Measurements from ENCODE around the gene EVX2. TPM values are rescaled to one million over a fixed set of nuclear protein-coding genes. Genes with fewer than 3 reads are reported as not detected.

The EVX2 gene
- total and polyA plus RNA-seq, 9 of the 15 experiments (the other 6 are each of a cell fraction or from before 2014, with no cell fraction given) = not detected

DNA sequence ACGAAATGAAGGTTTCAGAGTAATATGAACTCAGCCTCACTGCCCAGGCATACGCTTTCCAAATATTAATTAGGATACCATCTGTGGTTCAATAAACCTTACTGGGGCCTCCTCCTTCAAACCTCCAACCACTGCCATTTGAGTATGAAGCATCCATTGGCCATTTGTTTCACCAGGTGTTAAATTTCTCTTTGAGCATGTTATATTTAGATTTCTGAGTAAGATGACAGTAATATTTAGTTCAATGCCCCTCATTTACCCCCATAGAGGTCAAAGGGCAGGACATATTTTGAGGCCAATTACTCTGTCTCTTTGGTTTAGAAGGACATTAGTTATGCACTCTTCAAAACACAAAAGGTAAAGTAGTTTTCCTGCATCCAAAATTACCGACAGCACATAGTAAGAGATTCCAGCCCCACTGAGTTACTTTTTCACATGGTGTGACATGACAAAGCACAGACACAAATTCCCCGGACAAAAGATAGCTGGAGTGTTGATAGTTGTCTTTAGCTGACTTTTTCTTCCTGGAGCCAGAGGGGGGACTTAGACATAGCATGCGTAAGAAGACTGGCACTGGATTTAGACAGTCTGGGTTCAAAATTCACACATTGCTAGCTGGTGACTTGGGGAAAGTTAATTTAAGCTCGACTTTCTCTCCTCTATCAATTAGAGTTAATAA is 48.6 kb downstream of the EVX2 start:
- Histone ChIP-seq H3K27ac (ENCODE audit: extremely low read depth, low read depth, low read length) (no peak overlapping the region), H2AFZ (ENCODE audit: low read depth, low read length) (no peak overlapping the region), H3K9me3 (replicated peaks; ENCODE audit: control insufficient read depth, insufficient read depth, low read depth, low read length) (no peaks in the 10 kb centered on the region), H3K9ac (ENCODE audit: insufficient read depth in 1 of 2, low read depth in 2 of 2, low read length in 2 of 2) (no peak overlapping the region), H3K4me2 (ENCODE audit: insufficient read depth, low read length) (no peak overlapping the region), H3K27me3 (ENCODE audit: control insufficient read depth in 2 of 2, insufficient read depth in 2 of 2, low read length in 2 of 2) (0 out of 5 replicates have a peak, but pooled peaks cover 0 to 3% of the 10 kb centered on the region in 2 experiments), H3K4me3 (no peak overlapping the region), H3K9me1 (ENCODE audit: control insufficient read depth, insufficient read depth, low read length) (no peaks in the 10 kb centered on the region), H3K4me1 (replicated peaks in 1 of 2; ENCODE audit: control insufficient read depth in 2 of 2, insufficient read depth in 2 of 2, low read length in 2 of 2) (no peaks in the 10 kb centered on the region), H3K79me2 (ENCODE audit: control insufficient read depth, insufficient read depth, low read length) (no peaks in the 10 kb centered on the region), H3K36me3 (ENCODE audit: control insufficient read depth, insufficient read depth, low read length) (no peaks in the 10 kb centered on the region), H4K20me1 (replicated peaks; ENCODE audit: control insufficient read depth, insufficient read depth, low read length) (no peaks in the 10 kb centered on the region)
- DNase-seq (ENCODE audit: extremely low read depth in 1 of 4, low spot score in 3 of 4) (no peak), ATAC-seq (no peak), FAIRE-seq (no peak)
- 11% methylated on average over 6 of the region's 6 CpGs for WGBS (ENCODE audit: insufficient coverage, low coverage, missing lambda C conversion rate)
- ChIA-PET CTCF (ENCODE audit: low intra/inter-chr PET ratio) (no interaction called here), POLR2A (interaction anchor here (0.6 to 1.4 kb wide), 3 partner anchors 8 to 12 kb away, joined by 3 to 5 read pairs (median 4); no protein-coding TSS in a partner anchor)
- intact Hi-C loops (cut with micrococcal nuclease) = no loop called here
- BruUV-seq (replicated peaks) = no TSS peak
- TF ChIP-seq PBX2 (CRISPR knock-in tag; IDR thresholded peaks at IDR 0.05; ENCODE audit: low read depth) = no peak
- TF ChIP-seq PBX2 (tag; conservative IDR thresholded peaks at IDR 0.05; ENCODE audit: low read depth) = no peak
- TF ChIP-seq DDX20 (tag; IDR thresholded peaks at IDR 0.05; ENCODE audit: low read depth) = no peak
- no peak for TF ChIP-seq POU5F1 (IDR thresholded peaks at IDR 0.05; ENCODE audit: borderline replicate concordance, low read depth, low read length, partially characterized antibody)
- TF ChIP-seq ZNF253 (CRISPR knock-in tag; conservative IDR thresholded peaks at IDR 0.05) = no peak
- no peak for TF ChIP-seq ZFP1 (CRISPR knock-in tag; IDR thresholded peaks at IDR 0.05)
- TF ChIP-seq HDAC8 (tag; IDR thresholded peaks at IDR 0.05) = no peak
- TF ChIP-seq STAT5A (IDR thresholded peaks at IDR 0.05; ENCODE audit: borderline replicate concordance, low read length) = no peak
- TF ChIP-seq ZNF518B (CRISPR knock-in tag; IDR thresholded peaks at IDR 0.05) = no peak
- TF ChIP-seq ESRRB (CRISPR knock-in tag; IDR thresholded peaks at IDR 0.05; ENCODE audit: borderline replicate concordance) = no peak
- TF ChIP-seq ZNF584 (CRISPR knock-in tag; IDR thresholded peaks at IDR 0.05; ENCODE audit: low read depth) = no peak
- no peak for TF ChIP-seq FOXK2 (conservative IDR thresholded peaks at IDR 0.05 in 1 of 2, IDR thresholded peaks at IDR 0.05 in 1 of 2; ENCODE audit: low read depth in 2 of 2)
- TF ChIP-seq ARID1B (IDR thresholded peaks at IDR 0.05) = no peak
- no peak for TF ChIP-seq MTA2 (IDR thresholded peaks at IDR 0.05; ENCODE audit: low read depth)
- in situ Hi-C loops (cut with MboI) = no loop called here
